ENCODE data around the gene XKR7.

The XKR7 gene

GRCh38 chr20:32045999-32046398 is 78.0 kb downstream of the XKR7 start:
- DNase-seq (ENCODE audit: low read depth) = no peak

GRCh38 chr20:32050324-32050841 is 82.4 kb downstream of the XKR7 start:
- no peak for DNase-seq (ENCODE audit: low read depth)

DNA sequence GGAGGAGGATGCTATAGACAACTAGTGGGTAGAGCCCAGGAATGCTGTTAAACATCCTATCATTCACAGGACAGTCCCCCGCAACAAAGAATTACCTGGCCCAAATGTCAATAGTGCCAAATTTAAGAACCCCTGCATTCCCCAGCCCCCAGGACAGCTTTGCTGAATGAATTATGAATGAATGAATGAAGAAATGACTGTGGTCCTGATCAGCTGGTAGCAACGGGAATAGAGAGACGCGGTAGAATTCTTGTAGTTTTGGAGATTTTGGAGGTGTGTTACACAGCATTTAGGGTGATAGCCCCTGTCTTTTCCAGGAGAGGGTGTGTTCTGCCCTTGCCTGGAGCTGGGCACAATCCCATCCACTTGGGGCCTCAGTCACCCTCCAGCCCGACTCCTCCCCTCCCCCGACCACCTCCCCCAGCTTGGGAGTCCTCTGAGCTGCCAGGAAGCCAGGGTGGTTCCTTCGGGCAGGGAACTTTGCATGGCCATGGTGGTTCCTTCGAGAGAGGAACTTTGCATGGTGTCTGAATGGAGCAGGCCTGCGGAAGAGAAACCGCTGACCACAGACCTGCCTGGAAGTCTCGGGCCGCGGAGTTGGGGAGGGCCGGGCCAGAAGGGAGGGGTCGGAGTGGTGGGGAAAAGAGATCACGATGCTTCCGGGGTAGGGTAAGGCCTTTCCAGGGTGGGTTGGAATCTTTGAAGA is 83.1 kb downstream of the XKR7 start:
- no peak for DNase-seq (ENCODE audit: low read depth)

- no peak for DNase-seq (ENCODE audit: low read depth)
Observed at GRCh38 chr20:32051720-32052089, 83.8 kb downstream of the XKR7 start.

DNA sequence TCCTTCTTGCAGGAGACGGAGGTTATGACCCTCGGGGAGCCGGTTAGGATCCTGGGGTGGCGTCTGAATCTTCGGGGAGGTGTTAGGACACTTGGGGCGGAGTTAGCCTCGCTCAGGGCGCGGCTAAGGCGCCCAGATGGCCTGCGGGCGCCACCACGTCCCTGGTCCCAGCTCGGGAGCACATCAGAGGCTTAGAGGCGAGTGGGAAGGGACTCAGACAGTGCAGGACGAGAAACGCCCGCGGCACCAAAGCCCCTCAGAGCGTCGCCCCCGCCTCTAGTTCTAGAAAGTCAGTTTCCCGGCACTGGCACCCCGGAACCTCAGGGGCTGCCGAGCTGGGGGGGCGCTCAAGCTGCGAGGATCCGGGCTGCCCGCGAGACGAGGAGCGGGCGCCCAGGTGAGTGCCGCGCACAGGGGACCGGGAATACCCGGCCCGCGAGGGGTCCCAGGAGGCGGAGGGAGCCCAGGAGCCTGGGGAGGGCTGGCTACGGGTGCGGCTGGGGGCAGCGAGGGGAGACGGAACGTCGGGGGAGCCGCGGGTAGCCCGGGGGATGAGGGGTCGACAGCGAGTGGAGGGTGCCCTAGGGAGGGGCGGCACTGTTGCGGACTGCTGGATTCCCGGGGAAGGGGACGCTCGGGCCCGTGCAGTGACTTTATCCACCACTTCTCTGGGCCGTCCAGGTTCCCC is 84.3 kb downstream of the XKR7 start, which contains the start of gene HCK:
Gene HCK (plus strand): TSS at position 153 of the 688 bp plus-strand sequence.
- no peak for DNase-seq (ENCODE audit: low read depth)

DNA sequence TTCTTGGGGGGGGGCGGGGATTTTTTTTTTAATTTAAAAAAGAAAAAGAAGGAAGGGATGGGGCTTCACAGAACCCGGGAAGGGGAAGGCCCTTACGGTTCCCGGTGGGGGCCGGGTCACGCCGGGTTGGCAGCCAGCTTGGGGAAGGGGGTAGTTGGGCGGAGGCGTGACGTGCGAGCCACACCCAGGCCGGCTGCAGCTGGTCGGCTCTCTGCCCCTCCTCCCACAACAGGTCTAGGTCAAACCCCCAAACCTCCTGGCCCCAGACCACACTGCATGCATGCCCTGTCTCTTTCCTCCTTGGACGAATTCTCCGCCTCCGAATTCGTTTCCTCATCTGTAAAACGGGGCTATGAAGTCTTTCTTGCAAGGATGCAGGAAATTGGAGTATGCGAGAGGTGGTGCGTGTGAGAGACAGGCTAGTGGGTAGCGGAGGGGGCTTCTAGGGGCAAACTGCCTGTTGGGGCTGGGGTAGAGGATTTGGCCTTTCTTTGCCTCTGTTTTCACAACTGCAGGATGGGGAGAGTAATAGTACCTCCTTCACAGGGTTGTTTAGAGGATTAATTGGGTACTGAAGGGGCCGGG is 84.9 kb downstream of the XKR7 start:
- DNase-seq (ENCODE audit: low read depth) = no peak
